Measurements from ENCODE around the gene TMEM131.

DNA sequence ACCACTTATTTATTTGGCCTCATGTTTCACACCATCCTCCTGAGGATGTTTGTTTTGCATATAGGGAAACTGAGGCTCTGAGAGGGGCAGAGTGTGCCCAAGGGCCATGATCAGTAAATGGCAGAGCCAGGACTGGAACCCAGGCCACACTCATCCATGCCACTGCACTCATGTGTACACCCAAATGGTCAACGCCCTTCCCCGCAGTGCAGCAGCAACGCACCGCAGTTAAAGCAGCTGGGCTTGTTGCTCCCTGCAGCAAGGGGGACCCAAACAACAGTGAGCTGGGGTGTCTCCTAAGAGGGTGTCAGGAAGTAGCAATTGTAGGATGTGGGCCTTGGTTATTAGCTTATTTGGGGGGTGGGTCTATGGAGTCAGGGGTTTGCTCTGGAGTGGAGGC, 245.7 kb downstream of the TMEM131 start:
- TF ChIP-seq, protein P1, sequence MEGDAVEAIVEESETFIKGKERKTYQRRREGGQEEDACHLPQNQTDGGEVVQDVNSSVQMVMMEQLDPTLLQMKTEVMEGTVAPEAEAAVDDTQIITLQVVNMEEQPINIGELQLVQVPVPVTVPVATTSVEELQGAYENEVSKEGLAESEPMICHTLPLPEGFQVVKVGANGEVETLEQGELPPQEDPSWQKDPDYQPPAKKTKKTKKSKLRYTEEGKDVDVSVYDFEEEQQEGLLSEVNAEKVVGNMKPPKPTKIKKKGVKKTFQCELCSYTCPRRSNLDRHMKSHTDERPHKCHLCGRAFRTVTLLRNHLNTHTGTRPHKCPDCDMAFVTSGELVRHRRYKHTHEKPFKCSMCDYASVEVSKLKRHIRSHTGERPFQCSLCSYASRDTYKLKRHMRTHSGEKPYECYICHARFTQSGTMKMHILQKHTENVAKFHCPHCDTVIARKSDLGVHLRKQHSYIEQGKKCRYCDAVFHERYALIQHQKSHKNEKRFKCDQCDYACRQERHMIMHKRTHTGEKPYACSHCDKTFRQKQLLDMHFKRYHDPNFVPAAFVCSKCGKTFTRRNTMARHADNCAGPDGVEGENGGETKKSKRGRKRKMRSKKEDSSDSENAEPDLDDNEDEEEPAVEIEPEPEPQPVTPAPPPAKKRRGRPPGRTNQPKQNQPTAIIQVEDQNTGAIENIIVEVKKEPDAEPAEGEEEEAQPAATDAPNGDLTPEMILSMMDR (conservative IDR thresholded peaks at IDR 0.05), result no peak
- TF ChIP-seq EZH2 (IDR thresholded peaks at IDR 0.05; ENCODE audit: low read depth), result no peak

Measured in PC-9 (cell line).